HepG2 (cell line): ENCODE results near the gene MAPK4. TPM values are rescaled to one million over a fixed set of nuclear protein-coding genes. Genes with fewer than 3 reads are reported as not detected.

Experiments
- ATAC-seq: fragments of 200-7000 bp; cut with Tn5 transposase; 3 replicates; pipeline ENCODE4 v1.9.1; 2020; ENCODE audit warnings: mild to moderate bottlenecking, moderate library complexity
- BruUV-seq: library from RNA; stranded (reverse); fragments of 400-500 nt; replicated peaks from 2 replicates; lab custom pipeline; 2021; lab: Mats Ljungman, UMichigan
- CTCF ChIA-PET: fragments of 300-600 bp; formaldehyde crosslinking; extraction: SDS; loops from one replicate; lab custom pipeline; 2021; ENCODE audit warnings: low total read pairs, inconsistent platforms, low intra/inter-chr PET ratio; lab: Yijun Ruan, JAX
- POLR2A ChIA-PET: fragments of 350-600 bp; sonication (Branson Sonifier 250); formaldehyde crosslinking; loops from one replicate; lab custom pipeline; 2020; ENCODE audit warnings: antibody characterized with exemption, inconsistent platforms; lab: Yijun Ruan, JAX
- DNase-seq: peaks from one replicate; pipeline ENCODE4 v3.0.0-alpha.2; 2015; ENCODE audit warnings: low spot score
- FAIRE-seq: peaks from 3 replicates; lab custom pipeline; 2011; peaks lifted over from hg19 to GRCh38; lab: Jason Lieb, UNC
- H2AFZ ChIP-seq: one replicate; pipeline ENCODE4 v1.6.1; 2011; ENCODE audit warnings: low read length, inconsistent platforms
- H3K27ac ChIP-seq: fragments of 300-600 bp; 3 replicates; pipeline ENCODE4 v1.8.0; 2011; ENCODE audit warnings: mixed run types, mild to moderate bottlenecking, mixed read lengths, low read length, inconsistent platforms; ENCODE audit not compliant: insufficient read depth; ENCODE audit errors: extremely low read length
- H3K27me3 ChIP-seq, 2 experiments: fragments of 200-600 bp in 1 of 2; 2 replicates in 1 of 2; 3 replicates in 1 of 2; pipeline versions ENCODE4 v1.6.0 to v1.8.0; 2011; ENCODE audit warnings: low read length in 2 of 2, mild to moderate bottlenecking in 2 of 2, moderate library complexity in 2 of 2, inconsistent platforms in 1 of 2; ENCODE audit not compliant: insufficient read depth in 2 of 2, control insufficient read depth in 1 of 2
- H3K36me3 ChIP-seq, 2 experiments: fragments of 200-600 bp in 1 of 2; replicated peaks in 1 of 2; 2 replicates in 1 of 2; 3 replicates in 1 of 2; pipeline versions ENCODE4 v1.5.1 to v1.8.0; 2011; ENCODE audit warnings: low read length in 2 of 2, inconsistent platforms in 1 of 2; ENCODE audit not compliant: insufficient read depth in 2 of 2, control insufficient read depth in 1 of 2
- H3K4me1 ChIP-seq: 2 replicates; pipeline ENCODE4 v1.5.1; 2012; ENCODE audit warnings: low read length, inconsistent platforms; ENCODE audit not compliant: insufficient read depth
- H3K4me2 ChIP-seq: 2 replicates; pipeline ENCODE4 v1.6.0; 2011; ENCODE audit warnings: low read depth, low read length, inconsistent platforms
- H3K4me3 ChIP-seq, 3 experiments: fragments of 200-600 bp in 1 of 3; sonication (generic), shearing (Covaris generic) in 1 of 3; replicated peaks in 1 of 3; 2 replicates each; pipeline ENCODE4 v1.5.1; 2011 to 2016; ENCODE audit warnings: low read length in 3 of 3, inconsistent platforms in 2 of 3, low read depth in 2 of 3, mild to moderate bottlenecking in 2 of 3, control low read depth in 1 of 3, mixed read lengths in 1 of 3; ENCODE audit not compliant: insufficient read depth in 1 of 3
- H3K79me2 ChIP-seq: one replicate; pipeline ENCODE4 v1.6.1; 2011; ENCODE audit warnings: low read length, inconsistent platforms; ENCODE audit not compliant: insufficient read depth
- H3K9ac ChIP-seq: 2 replicates; pipeline ENCODE4 v1.6.0; 2011; ENCODE audit warnings: mild to moderate bottlenecking, low read depth, low read length, inconsistent platforms; ENCODE audit not compliant: insufficient read depth
- H3K9me3 ChIP-seq: 2 replicates; pipeline ENCODE4 v1.5.1; 2012; ENCODE audit warnings: mild to moderate bottlenecking, low read length
- H4K20me1 ChIP-seq: 2 replicates; pipeline ENCODE4 v1.6.0; 2011; ENCODE audit warnings: inconsistent platforms, mild to moderate bottlenecking, low read length, moderate library complexity; ENCODE audit not compliant: insufficient read depth
- BCL6 ChIP-seq: IDR thresholded peaks from 2 replicates; pipeline ENCODE4 v1.6.1; 2016; ENCODE audit warnings: missing genetic modification reagents, missing compliant biosample characterization
- CC2D1A ChIP-seq: sonication (generic); formaldehyde crosslinking; IDR thresholded peaks from 2 replicates; pipeline ENCODE4 v1.8.1; 2023; ENCODE audit warnings: mild to moderate bottlenecking, missing genetic modification reagents
- CEBPB ChIP-seq: IDR thresholded peaks from 2 replicates; pipeline ENCODE4 v1.6.1; 2011; ENCODE audit warnings: low read depth, low read length, improper control_type of control experiment, borderline replicate concordance
- ETV5 ChIP-seq: IDR thresholded peaks from 2 replicates; pipeline ENCODE4 v1.6.1; 2018; ENCODE audit warnings: missing biosample characterization, missing genetic modification reagents, inconsistent platforms, borderline replicate concordance
- FLYWCH1 ChIP-seq: sonication (generic); formaldehyde crosslinking; IDR thresholded peaks from 2 replicates; pipeline ENCODE4 v1.8.1; 2023; ENCODE audit warnings: mild to moderate bottlenecking, missing genetic modification reagents
- GTF3A ChIP-seq: sonication (generic); formaldehyde crosslinking; conservative IDR thresholded peaks from 2 replicates; pipeline ENCODE4 v1.4.0; 2020; ENCODE audit warnings: mild to moderate bottlenecking, missing genetic modification reagents
- HDAC6 ChIP-seq: fragments of 200-600 bp; sonication (generic); IDR thresholded peaks from 2 replicates; pipeline ENCODE4 v1.7.0; 2017; ENCODE audit warnings: mild to moderate bottlenecking, antibody characterized with exemption, low read length, low read depth
- JUNB ChIP-seq: sonication (generic); formaldehyde crosslinking; IDR thresholded peaks from 2 replicates; pipeline ENCODE4 v1.8.0; 2022; ENCODE audit warnings: missing genetic modification reagents, mild to moderate bottlenecking, borderline replicate concordance
- MLXIP ChIP-seq: sonication (generic); formaldehyde crosslinking; IDR thresholded peaks from 2 replicates; pipeline ENCODE4 v1.9.0; 2021; ENCODE audit warnings: missing genetic modification reagents, borderline replicate concordance
- NCOR1 ChIP-seq: fragments of 200-600 bp; sonication (generic); IDR thresholded peaks from 2 replicates; pipeline ENCODE4 v1.7.0; 2017; ENCODE audit warnings: antibody characterized with exemption, low read length, borderline replicate concordance
- NR2C2 ChIP-seq: sonication (generic); formaldehyde crosslinking; IDR thresholded peaks from 2 replicates; pipeline ENCODE4 v1.4.0; 2020; ENCODE audit warnings: missing genetic modification reagents, mild to moderate bottlenecking, moderate library complexity, borderline replicate concordance
- RFX1 ChIP-seq: fragments of 450-650 bp; IDR thresholded peaks from 2 replicates; pipeline ENCODE4 v1.6.1; 2017
- SYNCRIP ChIP-seq: fragments of 200-400 bp; formaldehyde crosslinking; IDR thresholded peaks from 2 replicates; pipeline ENCODE4 v1.6.1; 2018; ENCODE audit warnings: mild to moderate bottlenecking, low read depth, low read length; ENCODE audit not compliant: insufficient read depth
- TCF7L2 ChIP-seq: IDR thresholded peaks from 2 replicates; pipeline ENCODE4 v1.6.1; 2011; ENCODE audit warnings: mild to moderate bottlenecking, low read depth, low read length, moderate library complexity
- TFAP4 ChIP-seq: sonication (generic); IDR thresholded peaks from 2 replicates; pipeline ENCODE4 v1.6.1; 2016; ENCODE audit warnings: low read depth, borderline replicate concordance
- TRIM24 ChIP-seq: sonication (generic); formaldehyde crosslinking; IDR thresholded peaks from 2 replicates; pipeline ENCODE4 v1.8.0; 2022; ENCODE audit warnings: mild to moderate bottlenecking, missing genetic modification reagents
- ZFP62 ChIP-seq: sonication (generic); formaldehyde crosslinking; IDR thresholded peaks from 2 replicates; pipeline ENCODE4 v1.4.0; 2020; ENCODE audit warnings: missing genetic modification reagents
- ZNF546 ChIP-seq: sonication (generic); formaldehyde crosslinking; conservative IDR thresholded peaks from 2 replicates; pipeline ENCODE4 v1.8.1; 2023; ENCODE audit warnings: mild to moderate bottlenecking, missing genetic modification reagents
- WGBS: methylation state at CpG from one replicate; pipeline ENCODE4 v1.1.6; 2017; ENCODE audit warnings: low lambda C conversion rate; 5-methylcytosine and 5-hydroxymethylcytosine counted together
- in situ Hi-C: cut with HindIII; loops from 2 replicates; pipeline ENCODE4 v1.10.0; 2017; ENCODE audit warnings: low pct_unique_long_range_greater_than_20kb; ENCODE audit not compliant: extremely low pct_ligation_motif_present
- intact Hi-C: fragments of 100-400 bp; cut with micrococcal nuclease; formaldehyde crosslinking; loops from one replicate; pipeline ENCODE4 v1.10.0; 2022; ENCODE audit not compliant: unreplicated experiment
- polyA plus RNA-seq, 8 experiments: library from polyadenylated mRNA; depleted of rRNA in 3 of 8; stranded (reverse) in 7 of 8; unstranded in 1 of 8; fragments of >200 nt; fragmentation: Illumina TruSeq in 4 of 8; extraction: Trizol in 4 of 8; gene quantifications; 2 replicates each; pipeline versions ENCODE4 v1.2.1 to v1.2.3, GENCODE V29; 2011 to 2016; ENCODE audit warnings: low read depth in 4 of 8, missing spikeins in 1 of 8, mixed read lengths in 1 of 8; ENCODE audit not compliant: insufficient read depth in 1 of 8
- total RNA-seq, 5 experiments: library from RNA; depleted of rRNA; stranded (reverse); fragments of >200 nt; fragmentation: Illumina TruSeq; extraction: Trizol; gene quantifications; 2 replicates each; pipeline ENCODE4 v1.2.3, GENCODE V29; 2016; ENCODE audit warnings: low read depth in 1 of 5

The MAPK4 gene
- total and polyA plus RNA-seq, 2 of the 13 experiments (the other 11 are each of a cell fraction or from before 2014, with no cell fraction given): not detected

- no peak for TF ChIP-seq HDAC6
- no peak for TF ChIP-seq ZFP62 (CRISPR knock-in tag)
- TF ChIP-seq ETV5 (CRISPR knock-in tag): no peak
- TF ChIP-seq NCOR1: no peak
- no peak for TF ChIP-seq ZNF546 (CRISPR knock-in tag)
- no peak for TF ChIP-seq NR2C2 (CRISPR knock-in tag)
- no peak for TF ChIP-seq TCF7L2
Observed at GRCh38 chr18:50626317-50626716, 66.4 kb downstream of the MAPK4 start (continued).

GRCh38 chr18:50627594-50628532 is 68.0 kb downstream of the MAPK4 start:
- no peaks in the 10 kb centered on the region for H3K79me2 ChIP-seq
- ATAC-seq: no peak
- BruUV-seq: no TSS peak
- H3K4me1 ChIP-seq: no peaks in the 10 kb centered on the region
- intact Hi-C loops (no loop called here), in situ Hi-C loops (no loop called here)
- no peaks in the 10 kb centered on the region for H3K36me3 ChIP-seq
- ChIA-PET POLR2A (no interaction called here), CTCF (no interaction called here)
- no peak for DNase-seq
- no peaks in the 10 kb centered on the region for H4K20me1 ChIP-seq
- no peak overlapping the region for H3K27ac ChIP-seq
- H3K4me2 ChIP-seq: no peak overlapping the region
- WGBS: 48% methylated on average over 13 of the region's 16 CpGs
- H3K4me3 ChIP-seq: no peak overlapping the region
- no peaks in the 10 kb centered on the region for H3K9me3 ChIP-seq
- H2AFZ ChIP-seq: no peak overlapping the region
- no peak for FAIRE-seq
- no peak overlapping the region for H3K9ac ChIP-seq
- H3K27me3 ChIP-seq: peaks cover 0 to 13% of the 10 kb centered on the region in 2 experiments; a peak in 1 of 5 replicates
- no peak for TF ChIP-seq FLYWCH1
- TF ChIP-seq BCL6: no peak
- TF ChIP-seq CC2D1A: no peak
- no peak for TF ChIP-seq GTF3A (CRISPR knock-in tag)
- no peak for TF ChIP-seq CEBPB
- no peak for TF ChIP-seq JUNB (CRISPR knock-in tag)
- no peak for TF ChIP-seq SYNCRIP
- TF ChIP-seq TRIM24 (CRISPR knock-in tag): no peak
- TF ChIP-seq RFX1: no peak
- no peak for TF ChIP-seq TFAP4
- TF ChIP-seq ZNF546 (CRISPR knock-in tag): no peak
- no peak for TF ChIP-seq MLXIP (CRISPR knock-in tag)
